Endodermal cell (in vitro differentiated cells): ENCODE measurements around the gene SMOC2. TPM values are rescaled to one million over a fixed set of nuclear protein-coding genes. Genes with fewer than 3 reads are reported as not detected.
"Not testable (repeated sequence)": the region's sequence is repeated elsewhere in the genome, so short reads cannot be mapped to it uniquely, and the experiment has no call there.

ENCODE experiments used
- DNase-seq: peaks from one replicate; pipeline ENCODE4 v3.0.0-alpha.2; 2017
- H3K27ac ChIP-seq: 2 replicates; pipeline ENCODE4 v1.5.1; 2013; ENCODE audit warnings: mild to moderate bottlenecking, low read depth, low read length, moderate library complexity
- H3K27me3 ChIP-seq: 2 replicates; pipeline ENCODE4 v1.6.1; 2013; ENCODE audit warnings: mild to moderate bottlenecking, low read length, moderate library complexity; ENCODE audit not compliant: insufficient read depth, control insufficient read depth, poor library complexity, severe bottlenecking
- H3K36me3 ChIP-seq: 2 replicates; pipeline ENCODE4 v1.7.0; 2013; ENCODE audit warnings: mild to moderate bottlenecking, low read length, moderate library complexity; ENCODE audit not compliant: control insufficient read depth, insufficient read depth
- H3K4me1 ChIP-seq: one replicate; pipeline ENCODE4 v1.7.0; 2013; ENCODE audit warnings: low read length; ENCODE audit not compliant: control insufficient read depth, insufficient read depth
- H3K4me3 ChIP-seq: 2 replicates; pipeline ENCODE4 v1.5.1; 2013; ENCODE audit warnings: mild to moderate bottlenecking, low read length, moderate library complexity
- H3K9ac ChIP-seq: 2 replicates; pipeline ENCODE4 v1.6.1; 2013; ENCODE audit warnings: mild to moderate bottlenecking, low read length, moderate library complexity; ENCODE audit not compliant: poor library complexity, severe bottlenecking; ENCODE audit errors: extremely low read depth
- H3K9me3 ChIP-seq: 2 replicates; pipeline ENCODE4 v1.6.1; 2013; ENCODE audit warnings: mild to moderate bottlenecking, low read length, moderate library complexity; ENCODE audit not compliant: control insufficient read depth
- H3K27ac Mint-ChIP-seq: 2 replicates; pipeline ENCODE4 v1.8.0; 2020; ENCODE audit warnings: mixed read lengths
- H3K27me3 Mint-ChIP-seq: 2 replicates; pipeline ENCODE4 v1.8.0; 2021; ENCODE audit warnings: mild to moderate bottlenecking, mixed read lengths; ENCODE audit not compliant: insufficient read depth
- H3K36me3 Mint-ChIP-seq: 2 replicates; pipeline ENCODE4 v1.8.0; 2020; ENCODE audit warnings: low read depth, mixed read lengths
- H3K4me1 Mint-ChIP-seq: 2 replicates; pipeline ENCODE4 v1.8.0; 2020; ENCODE audit warnings: mixed read lengths
- H3K4me3 Mint-ChIP-seq: 2 replicates; pipeline ENCODE4 v1.8.0; 2020; ENCODE audit warnings: mild to moderate bottlenecking, moderate library complexity, mixed read lengths
- H3K9me3 Mint-ChIP-seq: 2 replicates; pipeline ENCODE4 v1.8.0; 2020; ENCODE audit warnings: mild to moderate bottlenecking, mixed read lengths
- WGBS, 2 experiments: methylation state at CpG; one replicate each; pipeline versions ENCODE4 v1.1.5 to v1.1.7; 2013; ENCODE audit warnings: missing lambda C conversion rate in 2 of 2, mixed read lengths in 1 of 2; ENCODE audit not compliant: insufficient coverage in 1 of 2, insufficient read length in 1 of 2; 5-methylcytosine and 5-hydroxymethylcytosine counted together
- total RNA-seq, 2 donors: library from RNA; stranded (reverse); fragmentation: NEBNext Ultra II Directional in 1 of 2; extraction: Animal tissue kit (Norgen Biotek cat#: 25700) in 1 of 2; gene quantifications; 2 replicates in 1 of 2; 3 replicates in 1 of 2; pipeline ENCODE4 v1.2.1, GENCODE V29; 2021
- TF ChIP-seq, protein P1 (sequence below): fragments of 200-600 bp; sonication (generic); conservative IDR thresholded peaks from 2 replicates; pipeline ENCODE4 v1.5.0; 2021; ENCODE audit warnings: antibody characterized with exemption, mild to moderate bottlenecking

The SMOC2 gene
- total RNA-seq, 2 donors from 2014 or later, result 0.20 TPM; not detected in 1

GRCh38 chr6:168675933-168676551 lies 235.1 kb downstream of the SMOC2 start:
- no peak overlapping the region for H3K4me3 ChIP-seq
- no peak overlapping the region for H3K4me3 Mint-ChIP-seq
- no peaks in the 10 kb centered on the region for H3K36me3 ChIP-seq
- TF ChIP-seq, protein P1, sequence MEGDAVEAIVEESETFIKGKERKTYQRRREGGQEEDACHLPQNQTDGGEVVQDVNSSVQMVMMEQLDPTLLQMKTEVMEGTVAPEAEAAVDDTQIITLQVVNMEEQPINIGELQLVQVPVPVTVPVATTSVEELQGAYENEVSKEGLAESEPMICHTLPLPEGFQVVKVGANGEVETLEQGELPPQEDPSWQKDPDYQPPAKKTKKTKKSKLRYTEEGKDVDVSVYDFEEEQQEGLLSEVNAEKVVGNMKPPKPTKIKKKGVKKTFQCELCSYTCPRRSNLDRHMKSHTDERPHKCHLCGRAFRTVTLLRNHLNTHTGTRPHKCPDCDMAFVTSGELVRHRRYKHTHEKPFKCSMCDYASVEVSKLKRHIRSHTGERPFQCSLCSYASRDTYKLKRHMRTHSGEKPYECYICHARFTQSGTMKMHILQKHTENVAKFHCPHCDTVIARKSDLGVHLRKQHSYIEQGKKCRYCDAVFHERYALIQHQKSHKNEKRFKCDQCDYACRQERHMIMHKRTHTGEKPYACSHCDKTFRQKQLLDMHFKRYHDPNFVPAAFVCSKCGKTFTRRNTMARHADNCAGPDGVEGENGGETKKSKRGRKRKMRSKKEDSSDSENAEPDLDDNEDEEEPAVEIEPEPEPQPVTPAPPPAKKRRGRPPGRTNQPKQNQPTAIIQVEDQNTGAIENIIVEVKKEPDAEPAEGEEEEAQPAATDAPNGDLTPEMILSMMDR, result no peak
- no peak for DNase-seq
- no peaks in the 10 kb centered on the region for H3K27me3 Mint-ChIP-seq
- no peak overlapping the region for H3K27ac ChIP-seq
- no peaks in the 10 kb centered on the region for H3K9me3 ChIP-seq
- peaks cover 9% of the 10 kb centered on the region for H3K4me1 Mint-ChIP-seq
- H3K27me3 ChIP-seq, result no peaks in the 10 kb centered on the region
- no peak overlapping the region for H3K9ac ChIP-seq
- WGBS, 2 experiments, result 95% methylated on average over 11 of the region's 11 CpGs; no CpG with 5 or more reads in 1 of the 2 experiments
- H3K36me3 Mint-ChIP-seq, result no peaks in the 10 kb centered on the region
- H3K9me3 Mint-ChIP-seq, result peaks cover 9% of the 10 kb centered on the region
- no peak overlapping the region for H3K27ac Mint-ChIP-seq
- H3K4me1 ChIP-seq, result no peaks in the 10 kb centered on the region

- Histone ChIP-seq H3K36me3 (no peaks in the 10 kb centered on the region), H3K27me3 (no peaks in the 10 kb centered on the region), H3K4me1 (no peaks in the 10 kb centered on the region), H3K9me3 (no peaks in the 10 kb centered on the region), H3K9ac (no peak overlapping the region), H3K4me3 (no peak overlapping the region), H3K27ac (no peak overlapping the region)
- H3K36me3 Mint-ChIP-seq, result no peaks in the 10 kb centered on the region
- DNase-seq, result no peak
- no peaks in the 10 kb centered on the region for H3K27me3 Mint-ChIP-seq
- TF ChIP-seq, protein P1, result no peak
- H3K4me3 Mint-ChIP-seq, result no peak overlapping the region
- peaks cover 11% of the 10 kb centered on the region for H3K9me3 Mint-ChIP-seq
- H3K4me1 Mint-ChIP-seq, result peaks cover 9% of the 10 kb centered on the region
- WGBS, 2 experiments, result 80% methylated on average over 13 to 16 of the region's 16 CpGs
- peak overlapping the region; percentile 20 for H3K27ac Mint-ChIP-seq
Observed at GRCh38 chr6:168676552-168677322, 235.8 kb downstream of the SMOC2 start.

- not testable (repeated sequence) for DNase-seq, H3K27me3 Mint-ChIP-seq, H3K27me3 ChIP-seq, H3K27ac ChIP-seq, H3K4me3 Mint-ChIP-seq, H3K9ac ChIP-seq, H3K4me3 ChIP-seq, H3K36me3 ChIP-seq, H3K4me1 Mint-ChIP-seq, H3K36me3 Mint-ChIP-seq, H3K27ac Mint-ChIP-seq, H3K9me3 ChIP-seq, H3K4me1 ChIP-seq
- 95 to 100% methylated on average over 3 to 6 of the region's 6 CpGs for WGBS, 2 experiments
- peaks cover 11% of the 10 kb centered on the region for H3K9me3 Mint-ChIP-seq
Observed at GRCh38 chr6:168677323-168677781, 236.4 kb downstream of the SMOC2 start.
